DMS153 treated with DMSO at 0.1 percent for 48 hours (cell line): ENCODE measurements around the gene TMEM179B.
A peak's percentile ranks its signal among the peaks of the same experiment; 100 is the strongest.
"Not testable (repeated sequence)": the region's sequence is repeated elsewhere in the genome, so short reads cannot be mapped to it uniquely, and the experiment has no call there.

Source experiments
- DNase-seq: peaks from one replicate; lab custom pipeline; 2025; ENCODE audit not compliant: unreplicated experiment; lab: John Stamatoyannopoulos, UW

TMEM179B gene

DNA sequence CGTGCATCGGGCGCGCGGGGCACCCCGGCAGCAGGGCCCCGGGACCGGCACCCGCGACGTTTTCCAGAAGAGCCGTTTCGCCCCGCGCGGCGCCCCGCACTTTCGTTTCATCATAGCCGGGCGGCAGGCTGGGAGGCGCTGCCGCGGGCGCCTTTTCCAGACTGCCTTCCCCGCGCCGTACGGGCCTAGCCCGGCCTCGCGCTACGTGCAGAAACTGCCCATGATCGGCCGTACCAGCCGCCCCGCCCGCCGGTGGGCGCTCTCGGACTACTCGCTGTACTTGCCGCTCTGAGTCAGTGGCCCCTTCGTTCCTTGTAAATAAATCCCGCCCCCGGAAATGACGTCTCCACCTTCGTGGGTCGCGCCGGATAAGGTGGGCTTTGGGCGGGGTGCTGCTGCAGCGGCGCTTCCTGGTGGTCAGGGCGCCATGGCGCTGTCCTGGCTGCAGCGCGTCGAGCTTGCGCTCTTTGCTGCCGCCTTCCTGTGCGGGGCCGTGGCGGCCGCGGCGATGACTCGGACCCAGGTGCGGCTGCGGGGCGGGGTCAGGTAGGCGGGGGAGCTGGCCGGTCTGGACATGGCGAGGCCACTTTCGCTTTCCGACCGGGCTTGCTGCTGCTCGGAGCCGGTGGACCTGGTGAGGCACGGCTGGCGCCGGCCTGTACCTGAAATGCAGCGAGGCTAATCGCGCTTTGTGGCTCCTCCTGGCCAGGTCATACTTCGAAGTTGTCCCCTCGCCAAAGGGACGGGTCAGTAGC is at the start of gene TMEM179B:
Gene TMEM179B, plus strand, starts transcription at position 398 of the 755 bp plus-strand sequence. Its CDS starts 30 bp downstream, at position 428.
- DNase-seq = peak; percentile 80

DNA sequence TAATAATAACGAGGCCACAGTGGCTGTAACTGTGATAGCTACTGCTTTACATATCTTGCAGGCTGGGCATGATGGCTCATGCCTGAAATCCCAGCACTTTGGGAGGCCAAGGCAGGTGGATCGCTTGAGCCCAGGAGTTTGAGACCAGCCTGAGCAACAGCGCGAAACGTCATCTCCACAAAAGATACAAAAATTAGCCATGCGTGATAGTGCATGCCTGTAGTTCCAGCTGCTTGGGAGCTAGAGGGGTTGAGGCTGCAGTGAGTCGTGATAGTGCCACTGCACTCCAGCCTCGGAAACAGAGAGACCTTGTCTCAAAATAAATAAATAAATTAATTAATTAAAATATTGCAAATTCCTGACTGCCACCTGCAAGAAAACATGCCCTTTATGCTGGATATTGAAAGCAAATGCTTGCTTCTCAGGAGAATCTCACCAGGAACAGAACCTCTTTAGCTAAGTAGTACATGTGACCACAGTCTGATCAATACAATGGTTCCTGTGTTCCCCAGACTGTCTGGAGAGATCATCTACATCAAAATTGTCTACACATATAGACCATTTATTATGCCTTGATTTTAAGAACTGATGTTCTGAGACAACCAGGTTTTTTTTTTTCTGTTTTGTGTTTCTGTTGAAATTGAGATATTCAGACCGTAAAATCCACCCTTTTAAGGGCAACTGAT is 39.6 kb upstream of the TMEM179B start:
- DNase-seq = no peak

GRCh38 chr11:62749931-62750330 is 37.3 kb upstream of the TMEM179B start:
- DNase-seq = not testable (repeated sequence)

GRCh38 chr11:62752177-62752785 is 34.9 kb upstream of the TMEM179B start:
- no peak for DNase-seq

DNA sequence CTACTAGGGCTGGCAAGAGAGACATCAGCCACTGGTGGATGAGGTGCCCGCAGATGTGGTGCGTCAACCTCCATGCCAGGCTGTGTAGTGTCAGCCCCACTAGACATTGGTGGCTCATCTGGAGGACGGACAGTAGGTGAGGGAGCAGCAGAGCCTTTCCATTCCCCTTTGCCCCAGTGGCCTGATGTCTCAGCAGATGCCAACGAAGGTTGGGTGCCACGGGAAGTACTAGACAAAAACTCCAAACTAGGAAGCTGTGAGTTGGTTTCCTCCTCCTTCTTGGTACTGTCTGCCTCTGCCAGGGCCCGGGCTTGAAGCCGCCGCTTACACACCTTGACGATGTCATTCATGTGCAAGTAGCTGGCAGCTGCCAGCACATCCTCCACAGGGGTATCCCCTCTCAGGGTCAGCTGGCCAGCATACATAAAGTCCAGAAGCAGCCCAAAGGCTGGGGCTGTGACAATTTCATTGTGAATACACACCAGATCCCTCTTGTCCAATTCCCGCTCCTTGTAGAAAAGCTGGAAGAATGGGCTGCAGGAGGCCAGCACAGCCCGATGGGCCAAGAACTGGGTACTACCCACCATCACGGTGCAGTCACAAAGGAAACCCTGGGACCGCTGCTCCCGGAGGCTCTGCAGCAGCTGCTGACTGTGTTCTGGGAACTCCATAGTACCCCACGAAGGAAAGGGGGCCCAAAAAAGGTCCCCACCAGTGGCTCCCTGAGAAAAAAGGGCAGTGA is 34.0 kb upstream of the TMEM179B start:
- no peak for DNase-seq

DNA sequence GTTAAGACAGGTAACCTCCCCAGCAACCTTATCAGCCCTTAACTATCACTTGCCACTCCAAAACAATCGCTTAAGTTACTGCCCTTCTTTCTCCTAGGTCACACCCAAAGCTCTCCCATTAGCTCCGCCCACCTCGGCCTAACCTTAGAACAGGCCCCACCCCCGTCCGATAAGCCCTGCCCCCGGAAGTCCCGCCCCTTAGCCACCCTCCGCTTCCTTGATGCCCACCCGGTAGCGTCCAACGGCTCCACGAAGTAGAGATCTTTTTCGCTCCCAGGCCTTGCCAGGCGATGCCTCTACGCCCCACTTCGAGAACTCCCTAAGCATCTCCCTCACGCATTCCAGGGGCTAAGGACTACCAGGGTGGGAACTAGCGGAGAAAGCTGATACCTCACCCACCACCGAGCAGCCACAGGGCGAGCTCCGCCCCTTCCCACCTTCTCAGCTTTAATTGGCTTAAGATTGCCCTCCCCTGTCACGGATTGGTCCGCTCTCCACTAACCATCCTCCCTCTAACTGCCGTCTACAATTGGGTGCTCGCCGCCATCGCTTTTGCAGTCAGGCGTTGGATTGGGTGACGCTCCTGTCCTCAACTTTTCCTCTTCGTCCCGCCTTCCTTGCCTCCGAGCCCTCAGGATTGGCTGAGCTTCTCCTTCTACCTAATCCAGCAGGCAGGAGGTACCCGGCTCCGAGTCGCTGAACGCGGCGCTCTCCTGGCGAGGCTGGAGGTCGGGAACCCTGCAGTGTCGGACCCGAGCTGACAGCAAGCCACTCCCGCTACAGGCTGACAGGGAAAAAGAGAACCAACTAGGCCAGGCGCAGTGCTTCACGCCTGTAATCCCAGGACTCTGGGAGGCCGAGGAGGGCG is 33.2 kb upstream of the TMEM179B start, which contains the start of gene ZBTB3:
Gene ZBTB3, minus strand, starts transcription at position 425 of the 868 bp plus-strand sequence. CDS start 496 bp downstream, outside the sequence.
- DNase-seq = peak; percentile 99

- no peak for DNase-seq
These were observed 32.1 kb upstream of the TMEM179B start for GRCh38 chr11:62755086-62755615.

GRCh38 chr11:62757846-62758788 is 29.1 kb upstream of the TMEM179B start:
- DNase-seq = no peak

DNA sequence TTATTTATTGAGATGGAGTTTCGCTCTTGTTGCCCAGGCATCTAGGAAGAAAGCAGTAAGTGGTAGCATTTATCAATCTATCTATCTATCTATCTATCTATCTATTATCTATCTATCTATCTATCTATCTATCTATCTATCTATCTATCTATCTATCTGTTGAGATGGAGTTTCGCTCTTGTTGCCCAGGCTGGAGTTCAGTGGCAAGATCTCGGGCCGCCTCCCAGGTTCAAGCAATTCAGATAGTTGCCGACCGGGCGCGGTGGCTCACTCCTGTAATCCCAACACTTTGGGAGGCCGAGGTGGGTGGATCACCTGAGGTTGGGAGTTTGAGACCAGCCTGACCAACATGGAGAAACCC is 26.4 kb upstream of the TMEM179B start:
- DNase-seq = not testable (repeated sequence)

DNA sequence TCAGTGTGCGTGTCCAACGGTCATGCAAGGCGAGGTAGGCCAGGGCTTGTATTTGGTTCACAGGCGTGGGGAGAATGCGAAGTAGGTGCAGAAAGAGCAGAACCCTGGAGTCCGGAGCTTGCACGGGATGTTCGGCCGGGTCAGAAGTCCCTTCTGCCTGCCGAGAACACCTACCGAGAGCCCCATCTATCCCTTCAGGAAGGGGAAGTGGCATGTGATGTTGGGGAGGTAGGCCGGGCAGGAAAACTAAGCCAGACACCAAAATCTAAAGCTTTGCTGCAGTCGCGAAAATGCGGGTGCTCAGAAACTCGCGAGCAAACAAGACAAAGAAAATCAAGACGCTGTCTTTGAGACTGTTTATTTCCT is 16.4 kb upstream of the TMEM179B start:
- peak; percentile 50 for DNase-seq

GRCh38 chr11:62771144-62772021 is 15.8 kb upstream of the TMEM179B start, which contains the start of gene TAF6L:
Gene TAF6L, plus strand, starts transcription at chr11:62771396. Its CDS starts 4,388 bp downstream, at chr11:62775784.
- peak; percentile 93 for DNase-seq

- DNase-seq = no peak
These were observed 12.8 kb upstream of the TMEM179B start for GRCh38 chr11:62774407-62774806.

- no peak for DNase-seq
These were observed 11.6 kb upstream of the TMEM179B start for GRCh38 chr11:62775646-62776045.

DNA sequence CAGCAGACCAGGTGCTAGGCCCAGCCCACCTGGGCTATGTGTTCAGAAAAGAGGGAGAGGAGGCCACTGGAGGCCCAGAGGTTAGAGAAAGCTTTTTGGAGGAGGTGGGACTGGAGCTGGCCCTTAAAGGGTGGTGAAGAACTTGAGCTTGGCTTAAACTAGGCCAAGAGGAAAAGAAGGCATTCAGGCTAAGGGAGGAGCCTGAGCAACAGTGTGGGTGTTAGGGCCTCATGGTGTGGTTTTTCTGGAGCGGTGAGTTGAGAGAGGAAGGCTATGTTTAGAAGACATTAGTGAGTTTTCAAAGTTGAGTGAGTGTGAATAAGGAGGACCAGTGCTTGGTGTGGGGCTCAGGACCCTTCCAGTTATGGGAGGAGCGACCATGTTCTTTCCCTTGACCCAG is 9.8 kb upstream of the TMEM179B start:
- no peak for DNase-seq

- no peak for DNase-seq
These were observed 8.8 kb upstream of the TMEM179B start for GRCh38 chr11:62778441-62778840.

DNA sequence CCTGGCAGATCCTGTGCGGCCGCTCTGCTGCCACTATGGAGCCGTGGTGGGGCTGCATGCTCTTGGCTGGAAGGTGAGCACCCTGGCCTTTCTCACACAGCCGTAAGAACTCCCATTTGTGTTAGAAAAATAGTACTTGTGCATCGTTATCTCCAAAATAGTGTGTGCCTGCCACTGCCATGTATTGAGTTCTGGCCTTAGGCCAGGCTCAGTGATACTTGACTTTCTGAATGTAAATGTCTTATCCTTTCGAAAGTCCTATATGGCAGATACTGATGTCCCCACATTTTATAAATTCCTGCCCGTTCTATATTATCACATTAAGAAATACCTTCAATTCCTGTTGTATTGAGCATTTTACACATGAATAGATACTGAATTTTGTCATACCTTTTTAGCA is 4.4 kb upstream of the TMEM179B start:
- DNase-seq = no peak

DNA sequence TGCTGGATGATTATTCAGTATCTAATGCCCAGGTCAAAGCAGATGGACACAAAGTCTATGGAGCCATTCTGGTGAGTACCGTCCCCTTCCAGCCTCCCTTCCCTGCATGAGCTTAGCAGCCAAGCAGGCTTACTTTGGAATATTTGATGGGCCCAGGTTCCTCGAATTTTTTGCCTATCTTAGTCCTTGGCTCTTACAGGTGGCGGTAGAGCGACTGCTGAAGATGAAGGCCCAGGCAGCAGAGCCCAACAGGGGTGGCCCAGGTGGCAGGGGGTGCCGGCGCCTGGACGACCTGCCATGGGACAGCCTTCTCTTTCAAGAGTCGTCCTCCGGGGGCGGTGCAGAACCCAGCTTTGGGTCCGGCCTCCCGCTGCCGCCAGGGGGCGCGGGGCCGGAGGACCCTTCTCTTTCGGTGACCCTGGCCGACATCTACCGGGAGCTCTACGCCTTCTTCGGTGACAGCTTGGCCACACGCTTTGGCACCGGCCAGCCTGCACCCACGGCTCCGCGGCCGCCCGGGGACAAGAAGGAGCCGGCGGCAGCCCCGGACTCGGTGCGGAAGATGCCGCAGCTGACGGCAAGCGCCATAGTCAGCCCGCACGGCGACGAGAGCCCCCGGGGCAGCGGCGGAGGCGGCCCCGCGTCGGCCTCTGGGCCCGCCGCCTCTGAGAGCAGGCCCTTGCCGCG is 741 bp upstream of the TMEM179B start:
- peak; percentile 58 for DNase-seq
